NB4 (cell line): Measurements from ENCODE around the gene SIL1.

Experiments
- CTCF ChIP-seq: IDR thresholded peaks from one replicate; pipeline ENCODE4 v1.5.1; 2012; ENCODE audit warnings: low read depth, low read length
- MAX ChIP-seq: IDR thresholded peaks from 2 replicates; pipeline ENCODE4 v1.6.1; 2011; ENCODE audit warnings: low read depth, low read length
- MYC ChIP-seq: IDR thresholded peaks from 2 replicates; pipeline ENCODE4 v1.6.1; 2011; ENCODE audit warnings: low read depth, low read length
- POLR2A ChIP-seq: IDR thresholded peaks from 2 replicates; pipeline ENCODE4 v1.6.1; 2011; ENCODE audit warnings: mild to moderate bottlenecking; ENCODE audit not compliant: insufficient read length; ENCODE audit errors: extremely low read depth

GRCh38 chr5:139148986-139149385 lies 49.2 kb downstream of the SIL1 start:
- no peak for TF ChIP-seq POLR2A
- no peak for TF ChIP-seq CTCF
- TF ChIP-seq MAX: no peak
- no peak for TF ChIP-seq MYC
